GM21723 (cell line): ENCODE results near the gene TMEM184B.

ENCODE experiments used
- ATAC-seq: cut with Tn5 transposase; IDR thresholded peaks from one replicate; pipeline ENCODE4 v1.9.1; 2021; ENCODE audit warnings: mild to moderate bottlenecking, moderate library complexity; ENCODE audit not compliant: unreplicated experiment

Gene TMEM184B

GRCh38 chr22:38272373-38273134 is at the start of gene TMEM184B:
TMEM184B (minus strand) TSS chr22:38273010; CDS start chr22:38247961, 25,049 bp downstream.
- ATAC-seq, result peak; percentile 61

GRCh38 chr22:38320605-38321402 is 48.0 kb upstream of the TMEM184B start:
- ATAC-seq, result no peak

GRCh38 chr22:38318792-38319773 is 46.3 kb upstream of the TMEM184B start:
- no peak for ATAC-seq

GRCh38 chr22:38317995-38318715 is 45.3 kb upstream of the TMEM184B start:
- no peak for ATAC-seq

- no peak for ATAC-seq
These were observed 44.5 kb upstream of the TMEM184B start, which contains the start of gene CSNK1E for GRCh38 chr22:38317122-38317994. CSNK1E (minus strand) TSS chr22:38317433; CDS start chr22:38314157, 3,276 bp downstream.

GRCh38 chr22:38316364-38317121 is 43.7 kb upstream of the TMEM184B start:
- no peak for ATAC-seq

GRCh38 chr22:38315823-38316363 is 43.1 kb upstream of the TMEM184B start:
- no peak for ATAC-seq

- ATAC-seq, result no peak
These were observed 42.4 kb upstream of the TMEM184B start for GRCh38 chr22:38314933-38315822.

- ATAC-seq, result no peak
These were observed 41.5 kb upstream of the TMEM184B start for GRCh38 chr22:38314051-38314932.

GRCh38 chr22:38313384-38313955 is 40.7 kb upstream of the TMEM184B start:
- no peak for ATAC-seq

GRCh38 chr22:38312261-38312800 is 39.5 kb upstream of the TMEM184B start:
- ATAC-seq, result no peak

- no peak for ATAC-seq
These were observed 38.5 kb upstream of the TMEM184B start for GRCh38 chr22:38311323-38311620.

GRCh38 chr22:38310518-38311322 is 37.9 kb upstream of the TMEM184B start:
- ATAC-seq, result no peak

- no peak for ATAC-seq
These were observed 37.1 kb upstream of the TMEM184B start for GRCh38 chr22:38309614-38310517.
